ACC112 (cell line): ENCODE results near the gene IGLL5.

Source experiments
- H2AFZ ChIP-seq: fragments of 200-600 bp; sonication (generic); one replicate; pipeline ENCODE4 v1.6.0; 2017; ENCODE audit warnings: antibody characterized with exemption, low read length; ENCODE audit not compliant: unreplicated experiment
- H3K27ac ChIP-seq: fragments of 200-600 bp; sonication (generic); 2 replicates; pipeline ENCODE4 v1.5.1; 2014; ENCODE audit warnings: low read depth, mild to moderate bottlenecking, antibody characterized with exemption, low read length, moderate library complexity
- H3K27me3 ChIP-seq: fragments of 200-600 bp; sonication (generic); 2 replicates; pipeline ENCODE4 v1.6.1; 2014; ENCODE audit warnings: mild to moderate bottlenecking, antibody characterized with exemption, low read length, moderate library complexity, mixed read lengths; ENCODE audit not compliant: insufficient read depth
- H3K36me3 ChIP-seq: fragments of 200-600 bp; sonication (generic); 2 replicates; pipeline ENCODE4 v1.6.1; 2016; ENCODE audit warnings: mild to moderate bottlenecking, antibody characterized with exemption, low read length, moderate library complexity, mixed read lengths; ENCODE audit not compliant: insufficient read depth
- H3K4me1 ChIP-seq: fragments of 200-600 bp; sonication (generic); one replicate; pipeline ENCODE4 v1.6.1; 2016; ENCODE audit warnings: low read length, mixed read lengths; ENCODE audit not compliant: insufficient read depth, unreplicated experiment, control insufficient read depth
- H3K4me3 ChIP-seq: fragments of 200-600 bp; sonication (generic); 2 replicates; pipeline ENCODE4 v1.5.1; 2014; ENCODE audit warnings: mild to moderate bottlenecking, low read depth, low read length
- H3K79me2 ChIP-seq: fragments of 200-600 bp; sonication (generic); one replicate; pipeline ENCODE4 v1.6.0; 2016; ENCODE audit warnings: low read length; ENCODE audit not compliant: control insufficient read depth, unreplicated experiment, insufficient read depth

Gene IGLL5

GRCh38 chr22:22930571-22931556 is 43.2 kb downstream of the IGLL5 start:
- H3K4me1 ChIP-seq, result peaks cover 9% of the 10 kb centered on the region
- H3K36me3 ChIP-seq, result no peaks in the 10 kb centered on the region
- no peaks in the 10 kb centered on the region for H3K27me3 ChIP-seq
- H3K79me2 ChIP-seq, result no peaks in the 10 kb centered on the region
- H2AFZ ChIP-seq, result no peak overlapping the region
- no peak overlapping the region for H3K4me3 ChIP-seq
- no peak overlapping the region for H3K27ac ChIP-seq

GRCh38 chr22:22931557-22932270 is 44.1 kb downstream of the IGLL5 start:
- Histone ChIP-seq H3K36me3 (no peaks in the 10 kb centered on the region), H3K79me2 (no peaks in the 10 kb centered on the region), H2AFZ (no peak overlapping the region), H3K27ac (no peak overlapping the region), H3K4me3 (no peak overlapping the region), H3K27me3 (no peaks in the 10 kb centered on the region), H3K4me1 (peaks cover 9% of the 10 kb centered on the region)

- H3K4me1 ChIP-seq, result peaks cover 9% of the 10 kb centered on the region
- H3K27ac ChIP-seq, result no peak overlapping the region
- no peaks in the 10 kb centered on the region for H3K27me3 ChIP-seq
Observed at GRCh38 chr22:22932512-22932941, 44.9 kb downstream of the IGLL5 start.

GRCh38 chr22:22933100-22933806 is 45.6 kb downstream of the IGLL5 start:
- Histone ChIP-seq H3K36me3 (no peaks in the 10 kb centered on the region), H3K4me1 (peaks cover 9% of the 10 kb centered on the region), H3K4me3 (no peak overlapping the region), H3K79me2 (no peaks in the 10 kb centered on the region), H3K27ac (no peak overlapping the region), H2AFZ (no peak overlapping the region), H3K27me3 (no peaks in the 10 kb centered on the region)

More at GRCh38 chr22:22932512-22932941, 44.9 kb downstream of the IGLL5 start:
- no peak overlapping the region for H3K4me3 ChIP-seq
- no peak overlapping the region for H2AFZ ChIP-seq
- H3K79me2 ChIP-seq, result no peaks in the 10 kb centered on the region
- H3K36me3 ChIP-seq, result no peaks in the 10 kb centered on the region

- H3K79me2 ChIP-seq, result no peaks in the 10 kb centered on the region
Observed at GRCh38 chr22:22933807-22934542, 46.4 kb downstream of the IGLL5 start.

GRCh38 chr22:22934543-22935055 is 47.0 kb downstream of the IGLL5 start:
- Histone ChIP-seq H2AFZ (no peak overlapping the region), H3K79me2 (no peaks in the 10 kb centered on the region), H3K27ac (no peak overlapping the region), H3K36me3 (no peaks in the 10 kb centered on the region), H3K4me1 (no peaks in the 10 kb centered on the region), H3K27me3 (no peaks in the 10 kb centered on the region), H3K4me3 (no peak overlapping the region)

More at GRCh38 chr22:22933807-22934542, 46.4 kb downstream of the IGLL5 start:
- Histone ChIP-seq H3K36me3 (no peaks in the 10 kb centered on the region), H3K27ac (no peak overlapping the region), H3K27me3 (no peaks in the 10 kb centered on the region), H2AFZ (no peak overlapping the region), H3K4me1 (peaks cover 2% of the 10 kb centered on the region), H3K4me3 (no peak overlapping the region)

GRCh38 chr22:22935056-22935545 is 47.5 kb downstream of the IGLL5 start:
- no peak overlapping the region for H3K27ac ChIP-seq

GRCh38 chr22:22935546-22936157 is 48.0 kb downstream of the IGLL5 start:
- H2AFZ ChIP-seq, result no peak overlapping the region
- no peaks in the 10 kb centered on the region for H3K79me2 ChIP-seq
- no peak overlapping the region for H3K4me3 ChIP-seq
- no peaks in the 10 kb centered on the region for H3K27me3 ChIP-seq
- no peak overlapping the region for H3K27ac ChIP-seq
- H3K36me3 ChIP-seq, result no peaks in the 10 kb centered on the region
- no peaks in the 10 kb centered on the region for H3K4me1 ChIP-seq

More at GRCh38 chr22:22935056-22935545, 47.5 kb downstream of the IGLL5 start:
- Histone ChIP-seq H3K4me3 (no peak overlapping the region), H3K4me1 (no peaks in the 10 kb centered on the region), H3K27me3 (no peaks in the 10 kb centered on the region), H2AFZ (no peak overlapping the region), H3K36me3 (no peaks in the 10 kb centered on the region), H3K79me2 (no peaks in the 10 kb centered on the region)

- H3K4me3 ChIP-seq, result no peak overlapping the region
- no peaks in the 10 kb centered on the region for H3K79me2 ChIP-seq
- H3K27ac ChIP-seq, result no peak overlapping the region
- H2AFZ ChIP-seq, result no peak overlapping the region
- no peaks in the 10 kb centered on the region for H3K36me3 ChIP-seq
- no peaks in the 10 kb centered on the region for H3K4me1 ChIP-seq
- H3K27me3 ChIP-seq, result no peaks in the 10 kb centered on the region
Observed at GRCh38 chr22:22936180-22936914, 48.7 kb downstream of the IGLL5 start.
